ENCODE results near the gene NUB1.

The NUB1 gene

DNA sequence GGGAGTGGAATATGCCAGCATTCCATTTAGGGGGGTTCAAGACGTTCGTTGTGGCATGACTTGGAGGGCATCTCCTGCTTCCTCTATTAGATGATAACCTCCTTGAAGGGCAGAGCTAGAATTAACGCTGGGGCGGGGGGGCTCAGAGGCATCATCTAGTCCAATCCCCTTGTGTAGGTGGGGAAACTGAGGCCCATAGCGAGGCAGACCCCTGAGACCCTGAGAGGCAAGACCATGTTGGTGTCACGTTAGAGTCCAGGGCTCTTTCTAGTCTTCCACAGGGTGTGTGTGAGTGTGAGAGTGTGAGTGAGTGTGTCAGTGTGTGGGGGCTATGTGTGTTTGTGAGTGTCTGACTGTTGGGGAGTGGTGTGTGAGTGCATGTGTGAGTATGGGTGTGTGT, 29.3 kb upstream of the NUB1 start:
- Mint-ChIP-seq H3K36me3 (ENCODE audit: low read depth) (no peaks in the 10 kb centered on the region), H3K9me3 (no peaks in the 10 kb centered on the region), H3K27me3 (ENCODE audit: low read depth) (peaks cover 4% of the 10 kb centered on the region), H3K4me3 (no peak overlapping the region), H3K4me1 (no peaks in the 10 kb centered on the region), H3K27ac (no peak overlapping the region)
- TF ChIP-seq, protein P1, sequence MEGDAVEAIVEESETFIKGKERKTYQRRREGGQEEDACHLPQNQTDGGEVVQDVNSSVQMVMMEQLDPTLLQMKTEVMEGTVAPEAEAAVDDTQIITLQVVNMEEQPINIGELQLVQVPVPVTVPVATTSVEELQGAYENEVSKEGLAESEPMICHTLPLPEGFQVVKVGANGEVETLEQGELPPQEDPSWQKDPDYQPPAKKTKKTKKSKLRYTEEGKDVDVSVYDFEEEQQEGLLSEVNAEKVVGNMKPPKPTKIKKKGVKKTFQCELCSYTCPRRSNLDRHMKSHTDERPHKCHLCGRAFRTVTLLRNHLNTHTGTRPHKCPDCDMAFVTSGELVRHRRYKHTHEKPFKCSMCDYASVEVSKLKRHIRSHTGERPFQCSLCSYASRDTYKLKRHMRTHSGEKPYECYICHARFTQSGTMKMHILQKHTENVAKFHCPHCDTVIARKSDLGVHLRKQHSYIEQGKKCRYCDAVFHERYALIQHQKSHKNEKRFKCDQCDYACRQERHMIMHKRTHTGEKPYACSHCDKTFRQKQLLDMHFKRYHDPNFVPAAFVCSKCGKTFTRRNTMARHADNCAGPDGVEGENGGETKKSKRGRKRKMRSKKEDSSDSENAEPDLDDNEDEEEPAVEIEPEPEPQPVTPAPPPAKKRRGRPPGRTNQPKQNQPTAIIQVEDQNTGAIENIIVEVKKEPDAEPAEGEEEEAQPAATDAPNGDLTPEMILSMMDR (IDR thresholded peaks at IDR 0.05; ENCODE audit: unreplicated experiment in 3 of 3), result no peak

DNA sequence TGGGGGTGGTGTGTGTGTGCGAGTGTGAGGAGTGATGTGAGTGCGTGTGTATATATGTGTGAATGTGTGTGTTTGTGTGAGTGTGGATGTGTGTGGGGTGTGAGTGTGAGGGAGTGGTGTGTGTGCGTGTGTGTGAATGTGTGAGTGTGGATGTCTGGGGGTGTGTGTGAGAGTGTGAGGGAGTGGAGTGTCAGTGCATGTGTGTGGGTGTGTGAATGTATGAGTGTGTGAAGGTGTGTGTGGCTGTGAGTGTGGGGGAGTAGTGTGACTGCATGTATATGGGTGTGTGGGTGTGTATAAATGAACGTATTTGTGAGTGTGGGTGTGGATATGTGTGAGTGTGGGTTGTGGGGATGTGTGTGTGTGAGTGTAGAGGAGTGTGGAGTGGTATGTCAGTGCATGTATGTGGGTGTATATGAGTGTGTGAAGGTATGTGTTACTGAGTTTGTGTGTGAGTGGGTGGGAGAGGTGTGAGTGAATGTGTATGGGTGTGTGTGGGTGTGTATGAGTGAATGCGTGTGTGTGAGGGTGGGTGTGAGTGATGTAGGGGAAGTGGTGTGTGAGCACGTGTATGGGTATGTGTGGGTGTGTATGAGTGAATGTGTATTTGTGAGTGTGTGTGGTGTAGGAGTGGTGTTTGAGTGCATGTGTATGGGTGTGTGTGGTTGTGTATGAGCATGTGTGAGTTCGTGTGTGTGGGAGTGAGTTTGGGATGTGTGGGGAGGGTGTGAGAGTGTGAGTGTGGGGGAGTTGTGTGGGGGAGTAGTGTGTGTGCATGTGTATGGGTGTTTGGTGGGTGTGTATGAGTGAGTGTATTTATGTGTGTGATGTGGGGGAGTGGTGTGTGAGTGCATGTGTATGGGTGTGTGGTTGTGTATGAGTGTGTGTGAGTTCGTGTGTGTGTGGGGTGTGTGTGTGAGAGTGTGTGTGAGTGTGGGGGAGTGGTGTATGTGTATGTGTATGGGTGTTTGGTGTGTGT, 28.5 kb upstream of the NUB1 start:
- H3K4me1 Mint-ChIP-seq, result no peaks in the 10 kb centered on the region
- H3K4me3 Mint-ChIP-seq, result no peak overlapping the region
- peaks cover under 1% of the 10 kb centered on the region for H3K27me3 Mint-ChIP-seq (ENCODE audit: low read depth)
- no peak overlapping the region for H3K27ac Mint-ChIP-seq
- no peaks in the 10 kb centered on the region for H3K36me3 Mint-ChIP-seq (ENCODE audit: low read depth)
- no peaks in the 10 kb centered on the region for H3K9me3 Mint-ChIP-seq
- TF ChIP-seq, protein P1 (IDR thresholded peaks at IDR 0.05; ENCODE audit: unreplicated experiment in 3 of 3), result no peak

DNA sequence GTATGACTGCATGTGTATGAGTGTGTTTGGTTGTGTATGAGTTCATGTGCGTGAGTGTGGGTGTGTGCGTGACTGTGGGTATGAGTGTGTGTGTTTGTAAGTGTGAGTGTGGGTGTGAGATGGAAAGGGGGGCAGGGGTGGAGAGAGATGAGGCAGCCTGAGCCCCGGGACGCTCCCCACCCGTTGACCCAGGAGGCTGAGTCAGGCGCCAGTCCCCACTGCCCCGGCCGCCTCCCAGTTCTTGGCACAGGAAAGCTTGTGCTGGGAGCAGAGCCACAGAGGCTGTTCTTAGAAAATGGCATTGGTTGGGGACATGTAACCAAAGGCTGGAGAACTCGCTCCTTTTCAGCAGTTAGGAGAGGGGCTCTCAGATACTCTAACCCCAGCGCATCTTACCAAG, 27.8 kb upstream of the NUB1 start:
- no peak overlapping the region for H3K4me3 Mint-ChIP-seq
- H3K4me1 Mint-ChIP-seq, result no peaks in the 10 kb centered on the region
- TF ChIP-seq, protein P1 (IDR thresholded peaks at IDR 0.05; ENCODE audit: unreplicated experiment in 3 of 3), result no peak
- H3K27me3 Mint-ChIP-seq (ENCODE audit: low read depth), result no peaks in the 10 kb centered on the region
- H3K9me3 Mint-ChIP-seq, result peaks cover 4% of the 10 kb centered on the region
- H3K27ac Mint-ChIP-seq, result no peak overlapping the region
- peaks cover 4% of the 10 kb centered on the region for H3K36me3 Mint-ChIP-seq (ENCODE audit: low read depth)

DNA sequence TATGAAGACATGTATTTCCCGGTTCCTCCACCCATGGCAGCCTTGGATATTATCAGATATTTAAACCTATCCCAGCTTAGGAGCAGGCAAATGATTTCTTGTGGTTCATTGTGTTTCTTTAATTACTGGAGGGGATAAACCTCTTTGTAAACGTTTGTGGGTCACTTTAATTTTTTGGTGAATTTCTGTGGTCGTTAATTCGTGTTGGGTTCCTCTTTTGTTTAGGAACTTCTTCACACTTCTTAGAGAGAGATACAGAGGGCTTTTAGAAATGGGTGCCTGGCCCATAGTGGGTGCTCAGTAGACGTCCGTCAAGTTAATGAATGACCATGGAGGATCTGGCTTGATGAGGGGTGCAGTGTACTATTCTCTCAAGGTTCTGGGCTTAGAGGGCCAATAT, 27.2 kb upstream of the NUB1 start:
- H3K4me3 Mint-ChIP-seq, result no peak overlapping the region
- no peaks in the 10 kb centered on the region for H3K27me3 Mint-ChIP-seq (ENCODE audit: low read depth)
- H3K9me3 Mint-ChIP-seq, result peaks cover 10% of the 10 kb centered on the region
- TF ChIP-seq, protein P1 (IDR thresholded peaks at IDR 0.05; ENCODE audit: unreplicated experiment in 3 of 3), result no peak
- H3K36me3 Mint-ChIP-seq (ENCODE audit: low read depth), result peaks cover 6% of the 10 kb centered on the region
- H3K27ac Mint-ChIP-seq, result no peak overlapping the region
- no peaks in the 10 kb centered on the region for H3K4me1 Mint-ChIP-seq

DNA sequence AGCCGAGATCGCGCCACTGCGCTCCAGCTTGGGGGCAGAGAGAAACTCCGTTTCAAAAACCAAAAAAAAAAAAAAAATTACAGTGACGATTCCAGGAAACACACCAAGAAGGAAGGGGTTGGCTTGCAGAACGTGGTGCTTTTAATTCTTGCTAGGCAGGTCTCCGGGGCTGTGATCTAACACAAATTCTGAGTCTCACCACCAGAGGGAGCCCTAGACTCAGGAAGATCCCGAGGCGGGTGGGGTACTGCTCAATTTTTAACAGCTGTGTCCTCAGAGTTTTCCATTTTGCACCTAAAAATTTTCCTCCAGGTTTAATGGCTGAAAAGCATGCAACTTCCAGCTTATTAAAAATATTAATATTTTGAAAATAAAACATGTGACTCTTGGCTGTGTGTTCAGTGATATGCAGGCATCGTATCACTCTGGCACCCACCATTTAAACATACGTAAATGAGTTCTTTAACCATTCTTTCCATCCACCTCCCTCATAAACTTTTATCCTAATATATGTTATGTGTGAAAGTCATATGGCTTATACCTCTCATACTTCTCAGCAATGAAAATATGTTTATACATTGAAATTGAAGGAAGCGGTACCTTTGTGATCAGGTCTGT, 26.5 kb upstream of the NUB1 start:
- no peak overlapping the region for H3K4me3 Mint-ChIP-seq
- no peaks in the 10 kb centered on the region for H3K4me1 Mint-ChIP-seq
- TF ChIP-seq, protein P1 (IDR thresholded peaks at IDR 0.05; ENCODE audit: unreplicated experiment in 3 of 3), result peak; percentile 82 to 89 (median 82)
- H3K27ac Mint-ChIP-seq, result no peak overlapping the region
- H3K36me3 Mint-ChIP-seq (ENCODE audit: low read depth), result peaks cover 6% of the 10 kb centered on the region
- peaks cover 14% of the 10 kb centered on the region for H3K9me3 Mint-ChIP-seq
- H3K27me3 Mint-ChIP-seq (ENCODE audit: low read depth), result no peaks in the 10 kb centered on the region

All from nephron (organoid).